Middle frontal gyrus (tissue), 1 donor: Measurements from ENCODE around the gene LCNL1.

ENCODE experiments used
- DNase-seq: peaks from one replicate; pipeline ENCODE4 v3.0.0-alpha.2; 2015; ENCODE audit warnings: low spot score; ENCODE audit errors: extremely low spot score

LCNL1 gene

GRCh38 chr9:137009938-137010732 lies 27.3 kb downstream of the LCNL1 start:
- no peak for DNase-seq

GRCh38 chr9:137011156-137011555 lies 28.4 kb downstream of the LCNL1 start:
- DNase-seq: no peak

GRCh38 chr9:137011907-137012675 lies 29.3 kb downstream of the LCNL1 start:
- DNase-seq: no peak

GRCh38 chr9:137012694-137013570 lies 30.1 kb downstream of the LCNL1 start:
- DNase-seq: no peak

GRCh38 chr9:137013571-137013940 lies 30.8 kb downstream of the LCNL1 start:
- no peak for DNase-seq

GRCh38 chr9:137014166-137014565 lies 31.4 kb downstream of the LCNL1 start:
- DNase-seq: no peak

GRCh38 chr9:137014776-137015539 lies 32.2 kb downstream of the LCNL1 start:
- DNase-seq: no peak

- DNase-seq: no peak
Observed at GRCh38 chr9:137015540-137015930, 32.7 kb downstream of the LCNL1 start.

- DNase-seq: no peak
Observed at GRCh38 chr9:137015976-137016375, 33.2 kb downstream of the LCNL1 start.

- no peak for DNase-seq
Observed at GRCh38 chr9:137016436-137016835, 33.6 kb downstream of the LCNL1 start.

GRCh38 chr9:137017071-137017470 lies 34.3 kb downstream of the LCNL1 start:
- no peak for DNase-seq

GRCh38 chr9:137017791-137018497 lies 35.2 kb downstream of the LCNL1 start:
- no peak for DNase-seq

GRCh38 chr9:137018761-137019559 lies 36.2 kb downstream of the LCNL1 start:
- DNase-seq: no peak

GRCh38 chr9:137019891-137020683 lies 37.3 kb downstream of the LCNL1 start:
- no peak for DNase-seq

GRCh38 chr9:137020771-137021567 lies 38.2 kb downstream of the LCNL1 start:
- DNase-seq: no peak

- DNase-seq: no peak
Observed at GRCh38 chr9:137021568-137021978, 38.8 kb downstream of the LCNL1 start.

GRCh38 chr9:137021979-137022661 lies 39.3 kb downstream of the LCNL1 start:
- peak; percentile 60 for DNase-seq
